SK-N-SH (cell line): ENCODE measurements around the gene ARHGAP20.

Experiments used
- CHD2 ChIP-seq: fragments of 150-350 bp; IDR thresholded peaks from 2 replicates; pipeline ENCODE4 v1.6.1; 2018; ENCODE audit warnings: low read length; ENCODE audit not compliant: partially characterized antibody
- ELF1 ChIP-seq: IDR thresholded peaks from 2 replicates; pipeline ENCODE4 v1.4.0; 2012
- NRF1 ChIP-seq: IDR thresholded peaks from 2 replicates; pipeline ENCODE4 v1.6.1; 2012; ENCODE audit warnings: low read depth, mild to moderate bottlenecking, low read length
- TCF12 ChIP-seq: IDR thresholded peaks from 2 replicates; pipeline ENCODE4 v1.4.0; 2012
- TF ChIP-seq, protein P1 (sequence below): fragments of 200-600 bp; sonication (generic); IDR thresholded peaks from 2 replicates; pipeline ENCODE4 v1.6.1; 2017; ENCODE audit warnings: antibody characterized with exemption, mild to moderate bottlenecking, moderate library complexity

DNA sequence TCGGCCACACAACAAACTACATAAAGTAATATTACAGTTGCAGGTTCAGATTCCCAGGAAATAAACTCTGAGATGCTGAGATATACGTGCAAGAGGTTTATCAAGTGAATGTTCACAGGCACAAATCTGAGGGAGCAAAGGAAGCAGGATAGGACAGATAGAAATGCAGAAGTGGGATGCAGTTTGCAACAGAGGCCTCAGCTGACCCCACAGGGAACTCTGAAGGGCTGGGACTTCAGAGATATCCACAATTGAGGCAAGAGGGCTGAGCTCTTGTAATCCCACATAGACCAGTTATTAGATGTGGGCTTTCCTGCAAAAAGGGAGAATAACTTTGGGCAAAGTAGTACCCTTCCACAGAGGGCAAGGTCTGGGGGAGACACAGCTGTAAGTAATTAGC, 25.4 kb upstream of the ARHGAP20 start:
- TF ChIP-seq NRF1 (no peak), TCF12 (no peak), ELF1 (no peak), CHD2 (no peak)
- TF ChIP-seq, protein P1, sequence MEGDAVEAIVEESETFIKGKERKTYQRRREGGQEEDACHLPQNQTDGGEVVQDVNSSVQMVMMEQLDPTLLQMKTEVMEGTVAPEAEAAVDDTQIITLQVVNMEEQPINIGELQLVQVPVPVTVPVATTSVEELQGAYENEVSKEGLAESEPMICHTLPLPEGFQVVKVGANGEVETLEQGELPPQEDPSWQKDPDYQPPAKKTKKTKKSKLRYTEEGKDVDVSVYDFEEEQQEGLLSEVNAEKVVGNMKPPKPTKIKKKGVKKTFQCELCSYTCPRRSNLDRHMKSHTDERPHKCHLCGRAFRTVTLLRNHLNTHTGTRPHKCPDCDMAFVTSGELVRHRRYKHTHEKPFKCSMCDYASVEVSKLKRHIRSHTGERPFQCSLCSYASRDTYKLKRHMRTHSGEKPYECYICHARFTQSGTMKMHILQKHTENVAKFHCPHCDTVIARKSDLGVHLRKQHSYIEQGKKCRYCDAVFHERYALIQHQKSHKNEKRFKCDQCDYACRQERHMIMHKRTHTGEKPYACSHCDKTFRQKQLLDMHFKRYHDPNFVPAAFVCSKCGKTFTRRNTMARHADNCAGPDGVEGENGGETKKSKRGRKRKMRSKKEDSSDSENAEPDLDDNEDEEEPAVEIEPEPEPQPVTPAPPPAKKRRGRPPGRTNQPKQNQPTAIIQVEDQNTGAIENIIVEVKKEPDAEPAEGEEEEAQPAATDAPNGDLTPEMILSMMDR = no peak
